ENCODE data around the gene AFAP1.

AFAP1 gene

DNA sequence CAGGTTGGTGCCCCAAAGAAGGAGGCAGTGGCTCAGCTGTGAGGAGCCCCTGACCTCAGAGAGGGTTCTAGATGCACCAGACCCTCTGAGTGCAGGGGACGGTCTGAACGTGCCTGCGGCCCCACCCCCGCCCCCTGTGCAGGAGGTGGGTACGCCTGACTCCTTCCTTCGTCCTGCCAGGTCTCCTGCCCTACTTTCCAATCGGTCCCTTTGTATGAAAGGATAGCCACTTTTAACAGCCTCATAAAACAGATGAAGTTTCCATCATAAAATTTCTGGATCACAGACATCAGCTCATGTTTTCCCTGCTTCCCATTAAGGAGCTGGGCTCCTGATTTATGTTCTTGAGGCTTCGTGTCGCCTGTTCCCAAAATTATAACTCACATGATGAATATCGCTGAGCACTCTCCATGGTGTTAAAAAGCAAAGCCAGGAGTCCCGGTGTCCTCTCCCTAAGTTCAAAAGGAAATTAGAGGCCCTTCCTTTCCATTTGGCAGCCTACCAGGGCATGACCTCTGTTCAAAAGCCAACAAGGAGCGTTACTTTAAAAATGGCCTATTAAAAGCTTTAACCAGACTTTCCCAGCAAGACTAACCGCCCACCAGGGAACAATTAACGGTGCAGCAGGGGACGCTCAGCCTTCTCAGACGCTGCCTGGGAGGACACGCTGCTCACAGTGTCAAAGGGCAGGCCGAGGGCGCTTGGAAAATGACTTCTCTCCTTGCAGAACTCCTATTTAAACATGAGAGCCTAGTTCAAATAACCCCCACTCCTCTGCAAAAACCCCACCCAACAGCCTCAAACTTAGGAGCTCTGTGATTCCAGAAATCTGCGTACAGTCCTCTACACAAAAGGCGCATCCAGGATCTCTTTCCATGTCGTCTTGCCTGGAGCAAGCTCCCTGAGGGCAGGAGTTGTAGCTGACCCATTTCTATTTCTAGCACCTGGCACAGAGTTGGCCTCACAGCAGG lies 181.9 kb downstream of the AFAP1 start:
- Histone ChIP-seq H3K27ac (ENCODE audit: extremely low read depth, low read depth, low read length) (no peak overlapping the region; the same call in 1 of the 2 replicates), H3K36me3 (ENCODE audit: control insufficient read depth in 2 of 2, insufficient read depth in 1 of 2, low read length in 2 of 2) (no peaks in the 10 kb centered on the region), H3K4me1 (ENCODE audit: control insufficient read depth, insufficient read depth, low read length) (no peaks in the 10 kb centered on the region; the same call in 1 of the 2 replicates), H3K4me3 (ENCODE audit: low read depth, low read length) (no peak overlapping the region), H3K9me3 (ENCODE audit: control insufficient read depth, insufficient read depth, low read depth, low read length) (no peaks in the 10 kb centered on the region)
- POLR2A ChIA-PET, result no interaction called here
- CTCF ChIA-PET, result interaction anchor here (0.5 to 1.5 kb wide), 5 partner anchors 13 to 566 kb away, joined by 3 to 7 read pairs (median 3); no protein-coding TSS in a partner anchor
- TF ChIP-seq OSR2 (tag by site-specific recombination; IDR thresholded peaks at IDR 0.05) (peak; percentile 96), YY2 (tag by site-specific recombination; IDR thresholded peaks at IDR 0.05) (no peak), EGR2 (tag by site-specific recombination; IDR thresholded peaks at IDR 0.05; ENCODE audit: low read depth) (peak; percentile 35), ZNF843 (tag by site-specific recombination; IDR thresholded peaks at IDR 0.05) (peak; percentile 91), ZNF501 (tag by site-specific recombination; IDR thresholded peaks at IDR 0.05) (no peak), ZNF423 (tag by site-specific recombination; IDR thresholded peaks at IDR 0.05) (peak; percentile 78), ZNF830 (tag by site-specific recombination; IDR thresholded peaks at IDR 0.05; ENCODE audit: low read depth) (no peak), ZNF658 (tag by site-specific recombination; IDR thresholded peaks at IDR 0.05) (no peak), GLIS1 (tag by site-specific recombination; IDR thresholded peaks at IDR 0.05) (peak; percentile 62), ZBTB8A (tag by site-specific recombination; IDR thresholded peaks at IDR 0.05) (0 out of 2 replicates have a peak, but pooled peaks have one; percentile 18), KLF9 (tag by site-specific recombination; IDR thresholded peaks at IDR 0.05; ENCODE audit: low read depth) (0 out of 2 replicates have a peak, but pooled peaks have one; percentile 24), ZNF596 (tag by site-specific recombination; IDR thresholded peaks at IDR 0.05) (no peak), ZNF529 (tag by site-specific recombination; IDR thresholded peaks at IDR 0.05; ENCODE audit: insufficient replicate concordance) (no peak), TRIM28 (IDR thresholded peaks at IDR 0.05; ENCODE audit: borderline replicate concordance, low read length) (peak; percentile 92), ZNF549 (tag by site-specific recombination; IDR thresholded peaks at IDR 0.05) (no peak), ZNF654 (tag by site-specific recombination; IDR thresholded peaks at IDR 0.05; ENCODE audit: low read depth) (no peak), SP7 (tag by site-specific recombination; IDR thresholded peaks at IDR 0.05) (peak; percentile 90), GLIS2 (tag by site-specific recombination; IDR thresholded peaks at IDR 0.05) (peak; percentile 58), ZNF23 (tag by site-specific recombination; IDR thresholded peaks at IDR 0.05; ENCODE audit: borderline replicate concordance) (no peak), ZFHX2 (tag by site-specific recombination; conservative IDR thresholded peaks at IDR 0.05) (peak; percentile 36), ZIC2 (tag by site-specific recombination; IDR thresholded peaks at IDR 0.05) (peak; percentile 81), ZNF155 (tag by site-specific recombination; IDR thresholded peaks at IDR 0.05) (no peak), ZBTB17 (tag by site-specific recombination; IDR thresholded peaks at IDR 0.05) (0 out of 2 replicates have a peak, but pooled peaks have one; percentile 23), ZNF366 (tag by site-specific recombination; conservative IDR thresholded peaks at IDR 0.05) (no peak)
- TF ChIP-seq, protein P1, sequence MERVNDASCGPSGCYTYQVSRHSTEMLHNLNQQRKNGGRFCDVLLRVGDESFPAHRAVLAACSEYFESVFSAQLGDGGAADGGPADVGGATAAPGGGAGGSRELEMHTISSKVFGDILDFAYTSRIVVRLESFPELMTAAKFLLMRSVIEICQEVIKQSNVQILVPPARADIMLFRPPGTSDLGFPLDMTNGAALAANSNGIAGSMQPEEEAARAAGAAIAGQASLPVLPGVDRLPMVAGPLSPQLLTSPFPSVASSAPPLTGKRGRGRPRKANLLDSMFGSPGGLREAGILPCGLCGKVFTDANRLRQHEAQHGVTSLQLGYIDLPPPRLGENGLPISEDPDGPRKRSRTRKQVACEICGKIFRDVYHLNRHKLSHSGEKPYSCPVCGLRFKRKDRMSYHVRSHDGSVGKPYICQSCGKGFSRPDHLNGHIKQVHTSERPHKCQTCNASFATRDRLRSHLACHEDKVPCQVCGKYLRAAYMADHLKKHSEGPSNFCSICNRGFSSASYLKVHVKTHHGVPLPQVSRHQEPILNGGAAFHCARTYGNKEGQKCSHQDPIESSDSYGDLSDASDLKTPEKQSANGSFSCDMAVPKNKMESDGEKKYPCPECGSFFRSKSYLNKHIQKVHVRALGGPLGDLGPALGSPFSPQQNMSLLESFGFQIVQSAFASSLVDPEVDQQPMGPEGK (tag by site-specific recombination; IDR thresholded peaks at IDR 0.05), result no peak
- TF ChIP-seq, protein P2, sequence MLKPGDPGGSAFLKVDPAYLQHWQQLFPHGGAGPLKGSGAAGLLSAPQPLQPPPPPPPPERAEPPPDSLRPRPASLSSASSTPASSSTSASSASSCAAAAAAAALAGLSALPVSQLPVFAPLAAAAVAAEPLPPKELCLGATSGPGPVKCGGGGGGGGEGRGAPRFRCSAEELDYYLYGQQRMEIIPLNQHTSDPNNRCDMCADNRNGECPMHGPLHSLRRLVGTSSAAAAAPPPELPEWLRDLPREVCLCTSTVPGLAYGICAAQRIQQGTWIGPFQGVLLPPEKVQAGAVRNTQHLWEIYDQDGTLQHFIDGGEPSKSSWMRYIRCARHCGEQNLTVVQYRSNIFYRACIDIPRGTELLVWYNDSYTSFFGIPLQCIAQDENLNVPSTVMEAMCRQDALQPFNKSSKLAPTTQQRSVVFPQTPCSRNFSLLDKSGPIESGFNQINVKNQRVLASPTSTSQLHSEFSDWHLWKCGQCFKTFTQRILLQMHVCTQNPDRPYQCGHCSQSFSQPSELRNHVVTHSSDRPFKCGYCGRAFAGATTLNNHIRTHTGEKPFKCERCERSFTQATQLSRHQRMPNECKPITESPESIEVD (tag by site-specific recombination; IDR thresholded peaks at IDR 0.05), result peak; percentile 81
- TF ChIP-seq, protein P3, sequence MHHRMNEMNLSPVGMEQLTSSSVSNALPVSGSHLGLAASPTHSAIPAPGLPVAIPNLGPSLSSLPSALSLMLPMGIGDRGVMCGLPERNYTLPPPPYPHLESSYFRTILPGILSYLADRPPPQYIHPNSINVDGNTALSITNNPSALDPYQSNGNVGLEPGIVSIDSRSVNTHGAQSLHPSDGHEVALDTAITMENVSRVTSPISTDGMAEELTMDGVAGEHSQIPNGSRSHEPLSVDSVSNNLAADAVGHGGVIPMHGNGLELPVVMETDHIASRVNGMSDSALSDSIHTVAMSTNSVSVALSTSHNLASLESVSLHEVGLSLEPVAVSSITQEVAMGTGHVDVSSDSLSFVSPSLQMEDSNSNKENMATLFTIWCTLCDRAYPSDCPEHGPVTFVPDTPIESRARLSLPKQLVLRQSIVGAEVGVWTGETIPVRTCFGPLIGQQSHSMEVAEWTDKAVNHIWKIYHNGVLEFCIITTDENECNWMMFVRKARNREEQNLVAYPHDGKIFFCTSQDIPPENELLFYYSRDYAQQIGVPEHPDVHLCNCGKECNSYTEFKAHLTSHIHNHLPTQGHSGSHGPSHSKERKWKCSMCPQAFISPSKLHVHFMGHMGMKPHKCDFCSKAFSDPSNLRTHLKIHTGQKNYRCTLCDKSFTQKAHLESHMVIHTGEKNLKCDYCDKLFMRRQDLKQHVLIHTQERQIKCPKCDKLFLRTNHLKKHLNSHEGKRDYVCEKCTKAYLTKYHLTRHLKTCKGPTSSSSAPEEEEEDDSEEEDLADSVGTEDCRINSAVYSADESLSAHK (tag by site-specific recombination; IDR thresholded peaks at IDR 0.05), result peak; percentile 67
- TF ChIP-seq, protein P4, sequence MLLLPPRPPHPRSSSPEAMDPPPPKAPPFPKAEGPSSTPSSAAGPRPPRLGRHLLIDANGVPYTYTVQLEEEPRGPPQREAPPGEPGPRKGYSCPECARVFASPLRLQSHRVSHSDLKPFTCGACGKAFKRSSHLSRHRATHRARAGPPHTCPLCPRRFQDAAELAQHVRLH (tag by site-specific recombination; IDR thresholded peaks at IDR 0.05), result no peak
- TF ChIP-seq, protein P5, sequence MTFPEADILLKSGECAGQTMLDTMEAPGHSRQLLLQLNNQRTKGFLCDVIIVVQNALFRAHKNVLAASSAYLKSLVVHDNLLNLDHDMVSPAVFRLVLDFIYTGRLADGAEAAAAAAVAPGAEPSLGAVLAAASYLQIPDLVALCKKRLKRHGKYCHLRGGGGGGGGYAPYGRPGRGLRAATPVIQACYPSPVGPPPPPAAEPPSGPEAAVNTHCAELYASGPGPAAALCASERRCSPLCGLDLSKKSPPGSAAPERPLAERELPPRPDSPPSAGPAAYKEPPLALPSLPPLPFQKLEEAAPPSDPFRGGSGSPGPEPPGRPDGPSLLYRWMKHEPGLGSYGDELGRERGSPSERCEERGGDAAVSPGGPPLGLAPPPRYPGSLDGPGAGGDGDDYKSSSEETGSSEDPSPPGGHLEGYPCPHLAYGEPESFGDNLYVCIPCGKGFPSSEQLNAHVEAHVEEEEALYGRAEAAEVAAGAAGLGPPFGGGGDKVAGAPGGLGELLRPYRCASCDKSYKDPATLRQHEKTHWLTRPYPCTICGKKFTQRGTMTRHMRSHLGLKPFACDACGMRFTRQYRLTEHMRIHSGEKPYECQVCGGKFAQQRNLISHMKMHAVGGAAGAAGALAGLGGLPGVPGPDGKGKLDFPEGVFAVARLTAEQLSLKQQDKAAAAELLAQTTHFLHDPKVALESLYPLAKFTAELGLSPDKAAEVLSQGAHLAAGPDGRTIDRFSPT (tag by site-specific recombination; IDR thresholded peaks at IDR 0.05), result peak; percentile 52; the same call in 1 of the 2 replicates
